Stimulated activated CD4-positive, alpha-beta T cell treated with anti-CD3 and anti-CD28 coated beads, TNF-alpha, amount 100 ng/mL, for 48 hours (primary cell): Measurements from ENCODE around the gene STEEP1.

Source experiments
- DNase-seq, 3 donors: peaks; one replicate each; pipeline ENCODE4 v3.0.0-alpha.2; 2020; ENCODE audit warnings: low read depth in 3 of 3

The STEEP1 gene

GRCh38 chrX:119565107-119565663, at the start of gene STEEP1:
Gene STEEP1, minus strand, starts transcription at chrX:119565409. Its CDS starts 54 bp downstream, at chrX:119565355.
- DNase-seq = peak; percentile 66 to 81 (median 78)

- no peak for DNase-seq
Measured at GRCh38 chrX:119614776-119615175, 49.6 kb upstream of the STEEP1 start.

- no peak for DNase-seq
Measured at GRCh38 chrX:119607018-119607389, 41.8 kb upstream of the STEEP1 start.

- peak; percentile 78 to 83 (median 79) for DNase-seq
Measured at GRCh38 chrX:119606280-119607017, 41.2 kb upstream of the STEEP1 start, which contains the start of gene NKRF. Gene NKRF, minus strand, starts transcription at chrX:119606424.

GRCh38 chrX:119605464-119606279, 40.5 kb upstream of the STEEP1 start:
- peak in 1 of 3 donors; percentile 21 for DNase-seq

- DNase-seq = no peak
Measured at GRCh38 chrX:119604766-119605463, 39.7 kb upstream of the STEEP1 start.

- DNase-seq = no peak
Measured at GRCh38 chrX:119602701-119603255, 37.6 kb upstream of the STEEP1 start.

- DNase-seq = no peak
Measured at GRCh38 chrX:119589810-119590209, 24.6 kb upstream of the STEEP1 start.

- DNase-seq = no peak
Measured at GRCh38 chrX:119583431-119584059, 18.3 kb upstream of the STEEP1 start.

- no peak for DNase-seq
Measured at GRCh38 chrX:119579414-119579813, 14.2 kb upstream of the STEEP1 start.

- DNase-seq = peak; percentile 73 to 78 (median 74)
Measured at GRCh38 chrX:119574394-119575266, 9.4 kb upstream of the STEEP1 start, which contains the start of gene UBE2A. Gene UBE2A, plus strand, starts transcription at chrX:119574563. Its CDS starts 149 bp downstream, at chrX:119574712.

- no peak for DNase-seq
Measured at GRCh38 chrX:119573840-119574393, 8.7 kb upstream of the STEEP1 start.

- no peak for DNase-seq
Measured at GRCh38 chrX:119573222-119573621, 8.0 kb upstream of the STEEP1 start.

GRCh38 chrX:119570351-119570835, 5.2 kb upstream of the STEEP1 start:
- no peak for DNase-seq

- DNase-seq = no peak
Measured at GRCh38 chrX:119552508-119552907, 12.7 kb downstream of the STEEP1 start.

- DNase-seq = no peak
Measured at GRCh38 chrX:119549327-119550016, 15.7 kb downstream of the STEEP1 start.

- DNase-seq = no peak
Measured at GRCh38 chrX:119541188-119541587, 24.0 kb downstream of the STEEP1 start.

- no peak for DNase-seq
Measured at GRCh38 chrX:119539872-119540271, 25.3 kb downstream of the STEEP1 start.

- no peak for DNase-seq
Measured at GRCh38 chrX:119537487-119537886, 27.7 kb downstream of the STEEP1 start.
